DMS53 treated with DMSO at 0.1 percent for 48 hours (cell line): Measurements from ENCODE around the gene MCM3AP.

Experiments used
- DNase-seq: peaks from one replicate; lab custom pipeline; 2025; ENCODE audit not compliant: unreplicated experiment; lab: John Stamatoyannopoulos, UW

The MCM3AP gene

GRCh38 chr21:46220275-46220810, 65.1 kb downstream of the MCM3AP start:
- DNase-seq: no peak

GRCh38 chr21:46219591-46220239, 65.7 kb downstream of the MCM3AP start:
- no peak for DNase-seq

- no peak for DNase-seq
Measured at GRCh38 chr21:46218906-46219590, 66.4 kb downstream of the MCM3AP start.

GRCh38 chr21:46217511-46218196, 67.8 kb downstream of the MCM3AP start:
- DNase-seq: no peak

- no peak for DNase-seq
Measured at GRCh38 chr21:46216132-46216747, 69.2 kb downstream of the MCM3AP start.

- DNase-seq: no peak
Measured at GRCh38 chr21:46215436-46216131, 69.8 kb downstream of the MCM3AP start.

- no peak for DNase-seq
Measured at GRCh38 chr21:46214478-46215340, 70.7 kb downstream of the MCM3AP start.

- no peak for DNase-seq
Measured at GRCh38 chr21:46213620-46214286, 71.7 kb downstream of the MCM3AP start.

GRCh38 chr21:46212721-46213484, 72.5 kb downstream of the MCM3AP start:
- DNase-seq: no peak

- DNase-seq: no peak
Measured at GRCh38 chr21:46211786-46212720, 73.4 kb downstream of the MCM3AP start.

- no peak for DNase-seq
Measured at GRCh38 chr21:46211376-46211775, 74.0 kb downstream of the MCM3AP start.

- DNase-seq: no peak
Measured at GRCh38 chr21:46210378-46211136, 74.9 kb downstream of the MCM3AP start.

- no peak for DNase-seq
Measured at GRCh38 chr21:46208761-46209721, 76.4 kb downstream of the MCM3AP start.

GRCh38 chr21:46207920-46208591, 77.4 kb downstream of the MCM3AP start:
- no peak for DNase-seq
